Gastroesophageal sphincter (tissue), 4 donors: ENCODE measurements around the gene PTPRF. TPM values are rescaled to one million over a fixed set of nuclear protein-coding genes. Genes with fewer than 3 reads are reported as not detected.

ENCODE experiments used
- ATAC-seq: fragments of 150-250 bp; one replicate; pipeline ENCODE4 v1.9.1; 2016; ENCODE audit warnings: mild to moderate bottlenecking, moderate library complexity
- H3K27ac ChIP-seq, 4 donors: fragments of 200-600 bp; sonication (generic) in 3 of 4; 1 replicate in 3 of 4; 2 replicates in 1 of 4; pipeline ENCODE4 v1.5.1; 2016 to 2019
- H3K27me3 ChIP-seq: fragments of 200-600 bp; sonication (generic); one replicate; pipeline ENCODE4 v1.5.1; 2019
- H3K36me3 ChIP-seq, 2 donors: fragments of 200-600 bp; sonication (generic); one replicate each; pipeline ENCODE4 v1.5.1; 2019; ENCODE audit warnings: control low read depth in 1 of 2
- H3K4me1 ChIP-seq, 3 donors: fragments of 200-600 bp; sonication (generic); 1 replicate in 2 of 3; 2 replicates in 1 of 3; pipeline ENCODE4 v1.5.1; 2016 to 2019; ENCODE audit warnings: control low read depth in 2 of 3
- H3K4me3 ChIP-seq, 2 donors: fragments of 200-600 bp; sonication (generic); one replicate each; pipeline ENCODE4 v1.5.1; 2019; ENCODE audit warnings: mild to moderate bottlenecking in 1 of 2, moderate library complexity in 1 of 2
- H3K9me3 ChIP-seq, 3 donors: fragments of 200-600 bp; sonication (generic); one replicate each; pipeline ENCODE4 v1.5.1; 2017 to 2019; ENCODE audit warnings: control low read depth in 2 of 3
- EP300 ChIP-seq: sonication (generic); formaldehyde crosslinking; IDR thresholded peaks from one replicate; pipeline ENCODE4 v1.6.1; 2017; ENCODE audit warnings: antibody characterized with exemption, mild to moderate bottlenecking
- POLR2A ChIP-seq, 2 donors: fragments of 450-650 bp; IDR thresholded peaks; one replicate each; pipeline ENCODE4 v1.6.1; 2017; ENCODE audit warnings: antibody characterized with exemption in 2 of 2, mild to moderate bottlenecking in 2 of 2, moderate library complexity in 1 of 2
- POLR2AphosphoS5 ChIP-seq: sonication (generic); formaldehyde crosslinking; IDR thresholded peaks from one replicate; pipeline ENCODE4 v1.6.1; 2017; ENCODE audit warnings: antibody characterized with exemption
- WGBS, 2 donors: methylation state at CpG; one replicate each; pipeline ENCODE4 v1.1.5; 2018; ENCODE audit warnings: low coverage in 1 of 2; 5-methylcytosine and 5-hydroxymethylcytosine counted together
- total RNA-seq, 4 donors: library from RNA; depleted of rRNA; stranded (reverse); fragments of >200 nt; gene quantifications; one replicate each; pipeline ENCODE4 v1.1.0, GENCODE V29; 2016
- TF ChIP-seq, protein P1 (sequence below), 4 experiments: fragments of 200-600 bp in 2 of 4; fragments of 450-650 bp in 2 of 4; sonication (generic) in 1 of 4; IDR thresholded peaks; one replicate each; pipeline ENCODE4 v1.5.1; 2017 to 2019; ENCODE audit warnings: antibody characterized with exemption in 4 of 4, mild to moderate bottlenecking in 2 of 4, moderate library complexity in 2 of 4

Gene PTPRF
- total RNA-seq, 4 donors from 2014 or later: 55.8 to 80.4 (median 60.8) TPM

DNA sequence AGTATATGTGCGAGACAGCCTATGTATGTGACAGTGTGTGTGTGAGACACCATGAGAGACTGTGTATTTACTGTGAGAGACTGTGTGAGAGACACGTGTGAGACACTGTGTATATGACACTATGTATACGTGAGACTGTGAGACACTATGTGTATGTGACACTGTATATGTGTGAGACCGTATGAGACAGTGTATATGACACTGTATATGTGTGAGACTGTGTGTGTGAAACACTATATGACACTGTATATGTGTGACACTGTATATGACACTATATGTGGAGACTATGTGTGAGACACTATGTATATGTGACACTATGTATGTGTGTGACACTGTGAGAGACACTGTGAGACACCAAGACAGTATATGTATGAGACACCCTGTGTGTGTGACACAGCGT, 66.3 kb downstream of the PTPRF start:
- no peak overlapping the region for H3K27ac ChIP-seq

DNA sequence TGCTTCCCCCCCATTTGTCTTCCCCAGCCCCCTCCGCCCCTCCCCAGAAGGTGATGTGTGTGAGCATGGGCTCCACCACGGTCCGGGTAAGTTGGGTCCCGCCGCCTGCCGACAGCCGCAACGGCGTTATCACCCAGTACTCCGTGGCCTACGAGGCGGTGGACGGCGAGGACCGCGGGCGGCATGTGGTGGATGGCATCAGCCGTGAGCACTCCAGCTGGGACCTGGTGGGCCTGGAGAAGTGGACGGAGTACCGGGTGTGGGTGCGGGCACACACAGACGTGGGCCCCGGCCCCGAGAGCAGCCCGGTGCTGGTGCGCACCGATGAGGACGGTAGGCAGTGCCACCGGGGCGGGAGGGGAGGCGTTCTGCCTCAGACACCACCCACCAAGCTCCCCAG, 67.0 kb downstream of the PTPRF start:
- no peaks in the 10 kb centered on the region for H3K9me3 ChIP-seq
- H3K4me1 ChIP-seq: no peaks in the 10 kb centered on the region
- no peak overlapping the region for H3K27ac ChIP-seq
- H3K4me3 ChIP-seq: no peak overlapping the region
- no peak for TF ChIP-seq POLR2A (IDR thresholded peaks at IDR 0.05)
- TF ChIP-seq EP300: no peak
- no peak for TF ChIP-seq POLR2AphosphoS5
- TF ChIP-seq, protein P1, sequence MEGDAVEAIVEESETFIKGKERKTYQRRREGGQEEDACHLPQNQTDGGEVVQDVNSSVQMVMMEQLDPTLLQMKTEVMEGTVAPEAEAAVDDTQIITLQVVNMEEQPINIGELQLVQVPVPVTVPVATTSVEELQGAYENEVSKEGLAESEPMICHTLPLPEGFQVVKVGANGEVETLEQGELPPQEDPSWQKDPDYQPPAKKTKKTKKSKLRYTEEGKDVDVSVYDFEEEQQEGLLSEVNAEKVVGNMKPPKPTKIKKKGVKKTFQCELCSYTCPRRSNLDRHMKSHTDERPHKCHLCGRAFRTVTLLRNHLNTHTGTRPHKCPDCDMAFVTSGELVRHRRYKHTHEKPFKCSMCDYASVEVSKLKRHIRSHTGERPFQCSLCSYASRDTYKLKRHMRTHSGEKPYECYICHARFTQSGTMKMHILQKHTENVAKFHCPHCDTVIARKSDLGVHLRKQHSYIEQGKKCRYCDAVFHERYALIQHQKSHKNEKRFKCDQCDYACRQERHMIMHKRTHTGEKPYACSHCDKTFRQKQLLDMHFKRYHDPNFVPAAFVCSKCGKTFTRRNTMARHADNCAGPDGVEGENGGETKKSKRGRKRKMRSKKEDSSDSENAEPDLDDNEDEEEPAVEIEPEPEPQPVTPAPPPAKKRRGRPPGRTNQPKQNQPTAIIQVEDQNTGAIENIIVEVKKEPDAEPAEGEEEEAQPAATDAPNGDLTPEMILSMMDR (IDR thresholded peaks at IDR 0.05): no peak
- no peak for ATAC-seq
- H3K36me3 ChIP-seq: peaks cover 0 to 86% of the 10 kb centered on the region in 2 donors
- H3K27me3 ChIP-seq: no peaks in the 10 kb centered on the region
- no CpG with 5 or more reads among the region's 31 CpGs for WGBS, 2 donors

More for the DNA sequence above, 66.3 kb downstream of the PTPRF start:
- no peaks in the 10 kb centered on the region for H3K27me3 ChIP-seq
- WGBS, 2 donors: 74 to 77% methylated on average over 4 to 5 of the region's 5 CpGs
- no peak overlapping the region for H3K4me3 ChIP-seq
- H3K4me1 ChIP-seq: no peaks in the 10 kb centered on the region
- peaks cover 0 to 87% of the 10 kb centered on the region in 2 donors for H3K36me3 ChIP-seq
- ATAC-seq: no peak
- no peak for TF ChIP-seq POLR2AphosphoS5
- TF ChIP-seq, protein P1 (IDR thresholded peaks at IDR 0.05): no peak
- TF ChIP-seq POLR2A (IDR thresholded peaks at IDR 0.05): no peak
- no peak for TF ChIP-seq EP300
- H3K9me3 ChIP-seq: no peaks in the 10 kb centered on the region

- H3K4me3 ChIP-seq: no peak overlapping the region
- H3K9me3 ChIP-seq: no peaks in the 10 kb centered on the region
- TF ChIP-seq POLR2A (IDR thresholded peaks at IDR 0.05): no peak
- no peak for TF ChIP-seq POLR2AphosphoS5
- no peak for TF ChIP-seq EP300
- TF ChIP-seq, protein P1 (IDR thresholded peaks at IDR 0.05): no peak
- no peak for ATAC-seq
- no CpG with 5 or more reads among the region's 11 CpGs for WGBS, 2 donors
- H3K4me1 ChIP-seq: no peaks in the 10 kb centered on the region
- no peak overlapping the region for H3K27ac ChIP-seq
- peaks cover 0 to 86% of the 10 kb centered on the region in 2 donors for H3K36me3 ChIP-seq
- H3K27me3 ChIP-seq: no peaks in the 10 kb centered on the region
These were observed 67.9 kb downstream of the PTPRF start for GRCh38 chr1:43598622-43599021.

- Histone ChIP-seq H3K4me3 (no peak overlapping the region), H3K27me3 (no peaks in the 10 kb centered on the region), H3K4me1 (no peaks in the 10 kb centered on the region), H3K27ac (no peak overlapping the region), H3K9me3 (no peaks in the 10 kb centered on the region), H3K36me3 (peaks cover 0 to 89% of the 10 kb centered on the region in 2 donors)
- WGBS, 2 donors: 72 to 79% methylated on average over 3 to 9 of the region's 19 CpGs
- TF ChIP-seq, protein P1 (IDR thresholded peaks at IDR 0.05): no peak
- TF ChIP-seq POLR2A (IDR thresholded peaks at IDR 0.05): no peak
- TF ChIP-seq EP300: no peak
- TF ChIP-seq POLR2AphosphoS5: no peak
- no peak for ATAC-seq
These were observed 69.6 kb downstream of the PTPRF start for GRCh38 chr1:43600033-43601020.

- 92 to 100% methylated on average over 1 to 7 of the region's 10 CpGs for WGBS, 2 donors
- no peaks in the 10 kb centered on the region for H3K4me1 ChIP-seq
- no peaks in the 10 kb centered on the region for H3K9me3 ChIP-seq
- H3K4me3 ChIP-seq: no peak overlapping the region
- H3K27ac ChIP-seq: no peak overlapping the region
- H3K36me3 ChIP-seq: peaks cover 0 to 95% of the 10 kb centered on the region in 2 donors
- TF ChIP-seq, protein P1 (IDR thresholded peaks at IDR 0.05): no peak
- TF ChIP-seq POLR2A (IDR thresholded peaks at IDR 0.05): no peak
- TF ChIP-seq EP300: no peak
- TF ChIP-seq POLR2AphosphoS5: no peak
- no peak for ATAC-seq
- H3K27me3 ChIP-seq: no peaks in the 10 kb centered on the region
These were observed 72.3 kb downstream of the PTPRF start for GRCh38 chr1:43602990-43603389.
